SU-DHL-6 (cell line): ENCODE data around the gene SERPINB6.

Experiments used
- CTCF ChIP-seq: fragments of 200-600 bp; sonication (generic); IDR thresholded peaks from one replicate; pipeline ENCODE4 v1.5.1; 2017; ENCODE audit warnings: antibody characterized with exemption, mild to moderate bottlenecking, low read length, moderate library complexity; ENCODE audit not compliant: insufficient read depth, poor library complexity, severe bottlenecking
- EZH2phosphoT487 ChIP-seq: fragments of 200-600 bp; sonication (generic), shearing (Covaris generic); conservative IDR thresholded peaks from 2 replicates; pipeline ENCODE4 v1.6.1; 2018; ENCODE audit warnings: mild to moderate bottlenecking, antibody characterized with exemption, low read length, moderate library complexity, mixed read lengths

GRCh38 chr6:2960935-2961334, 10.4 kb downstream of the SERPINB6 start:
- TF ChIP-seq CTCF: no peak
- TF ChIP-seq EZH2phosphoT487: no peak
